HL-60 (cell line): ENCODE results near the gene CBLB.

Experiments
- DNase-seq, 2 experiments: peaks; one replicate each; pipeline ENCODE4 v3.0.0-alpha.2; 2010 to 2020; ENCODE audit warnings: low read depth in 1 of 2, low spot score in 1 of 2
- H3K27ac ChIP-seq: fragments of 250-450 bp; sonication (Bioruptor Pico); replicated peaks from 2 replicates; pipeline ENCODE4 v1.5.1; 2020; ENCODE audit warnings: mild to moderate bottlenecking, moderate library complexity
- H3K27me3 ChIP-seq: fragments of 250-450 bp; sonication (Bioruptor Pico); 2 replicates; pipeline ENCODE4 v1.5.1; 2021; ENCODE audit warnings: mild to moderate bottlenecking, moderate library complexity; ENCODE audit not compliant: insufficient read depth, poor library complexity, severe bottlenecking
- H3K4me3 ChIP-seq: replicated peaks from 2 replicates; pipeline ENCODE4 v1.5.1; 2011; ENCODE audit warnings: mild to moderate bottlenecking, control low read depth, low read length; ENCODE audit not compliant: insufficient read depth
- CTCF ChIP-seq: IDR thresholded peaks from one replicate; pipeline ENCODE4 v1.5.1; 2011; ENCODE audit warnings: low read length, control low read depth, inconsistent platforms; ENCODE audit not compliant: insufficient read depth
- GABPA ChIP-seq: IDR thresholded peaks from 2 replicates; pipeline ENCODE4 v1.6.1; 2012; ENCODE audit warnings: low read depth
- POLR2AphosphoS5 ChIP-seq: IDR thresholded peaks from 2 replicates; pipeline ENCODE4 v1.6.1; 2012; ENCODE audit warnings: low read depth
- REST ChIP-seq: IDR thresholded peaks from 2 replicates; pipeline ENCODE4 v1.6.1; 2012; ENCODE audit warnings: low read depth; ENCODE audit not compliant: insufficient replicate concordance
- SPI1 ChIP-seq: IDR thresholded peaks from 2 replicates; pipeline ENCODE4 v1.6.1; 2012; ENCODE audit warnings: low read depth, mild to moderate bottlenecking, borderline replicate concordance

Gene CBLB

GRCh38 chr3:105836533-105836932 is 32.3 kb downstream of the CBLB start:
- H3K27ac ChIP-seq: no peak overlapping the region
- TF ChIP-seq POLR2AphosphoS5 (no peak), SPI1 (no peak), REST (no peak), GABPA (no peak), CTCF (no peak)
- no peaks in the 10 kb centered on the region for H3K27me3 ChIP-seq
- no peak for DNase-seq
- H3K4me3 ChIP-seq: no peak overlapping the region

GRCh38 chr3:105835606-105836005 is 33.2 kb downstream of the CBLB start:
- no peaks in the 10 kb centered on the region for H3K27me3 ChIP-seq
- H3K4me3 ChIP-seq: no peak overlapping the region
- no peak for TF ChIP-seq REST
- no peak for TF ChIP-seq POLR2AphosphoS5
- no peak for TF ChIP-seq CTCF
- no peak for TF ChIP-seq GABPA
- no peak for TF ChIP-seq SPI1
- no peak overlapping the region for H3K27ac ChIP-seq
- DNase-seq: no peak

GRCh38 chr3:105834768-105835167 is 34.0 kb downstream of the CBLB start:
- no peak for DNase-seq
- H3K4me3 ChIP-seq: no peak overlapping the region
- TF ChIP-seq SPI1: no peak
- no peak for TF ChIP-seq CTCF
- TF ChIP-seq GABPA: no peak
- TF ChIP-seq REST: no peak
- TF ChIP-seq POLR2AphosphoS5: no peak
- H3K27ac ChIP-seq: no peak overlapping the region
- H3K27me3 ChIP-seq: no peaks in the 10 kb centered on the region
